GM19239 (cell line): ENCODE data around the gene LILRA5.
"Not testable (repeated sequence)": the region's sequence is repeated elsewhere in the genome, so short reads cannot be mapped to it uniquely, and the experiment has no call there.

ENCODE experiments used
- DNase-seq: peaks from one replicate; pipeline ENCODE4 v3.0.0; 2011; ENCODE audit warnings: low spot score; ENCODE audit not compliant: insufficient read length
- FAIRE-seq: peaks from 2 replicates; lab custom pipeline; 2011; peaks lifted over from hg19 to GRCh38; lab: Jason Lieb, UNC

Gene LILRA5

DNA sequence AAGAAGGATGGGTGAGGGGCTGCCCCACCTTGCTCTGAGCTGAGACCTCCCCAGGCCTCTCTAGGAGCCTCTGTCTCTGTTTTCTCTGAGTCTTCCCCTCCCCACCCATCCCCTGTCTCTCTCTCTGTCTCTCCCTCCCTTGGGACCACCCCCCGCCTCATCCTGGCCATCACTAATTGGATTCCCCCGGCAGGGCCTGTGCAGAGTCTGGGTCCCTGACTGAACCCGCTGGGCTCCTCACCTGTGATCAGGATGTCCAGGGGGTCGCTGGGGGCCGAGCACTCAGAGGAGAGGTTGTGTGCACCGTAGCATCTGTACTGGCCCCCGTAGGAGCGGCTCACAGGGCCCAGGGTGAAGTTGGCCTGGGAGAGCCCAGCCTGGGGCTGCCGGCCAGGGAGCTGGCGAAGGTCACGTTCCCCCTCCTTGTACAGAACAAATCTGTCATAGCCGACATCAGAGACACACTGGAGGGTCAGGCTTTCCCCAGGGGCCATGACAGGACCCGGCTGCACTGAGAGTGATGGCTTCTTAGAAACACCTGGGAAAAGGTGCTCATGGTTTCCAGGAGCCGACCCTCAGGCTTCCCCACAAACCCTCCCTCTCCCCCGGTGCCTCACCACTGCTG lies 34.3 kb downstream of the LILRA5 start:
- DNase-seq, FAIRE-seq: not testable (repeated sequence)

DNA sequence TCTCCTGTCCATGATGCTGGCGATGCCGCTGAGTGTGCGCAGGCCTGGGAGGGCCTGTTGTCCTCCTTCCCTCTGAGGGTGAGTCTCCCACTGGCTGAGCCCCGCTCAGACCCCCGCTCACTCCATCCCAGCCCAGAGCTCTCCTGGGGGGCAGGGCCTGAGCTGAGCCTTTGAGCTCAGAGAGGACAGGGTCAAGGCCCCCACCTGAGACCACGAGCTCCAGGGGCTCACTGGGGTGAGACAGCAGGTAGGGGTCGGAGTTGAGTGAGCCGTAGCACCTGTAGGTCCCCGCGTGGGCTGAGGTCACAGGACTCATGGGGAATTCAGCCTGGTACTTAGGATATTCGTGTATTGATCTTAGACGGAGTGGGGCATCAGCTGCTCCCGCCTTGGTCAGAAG lies 34.9 kb downstream of the LILRA5 start:
- not testable (repeated sequence) for DNase-seq, FAIRE-seq

DNA sequence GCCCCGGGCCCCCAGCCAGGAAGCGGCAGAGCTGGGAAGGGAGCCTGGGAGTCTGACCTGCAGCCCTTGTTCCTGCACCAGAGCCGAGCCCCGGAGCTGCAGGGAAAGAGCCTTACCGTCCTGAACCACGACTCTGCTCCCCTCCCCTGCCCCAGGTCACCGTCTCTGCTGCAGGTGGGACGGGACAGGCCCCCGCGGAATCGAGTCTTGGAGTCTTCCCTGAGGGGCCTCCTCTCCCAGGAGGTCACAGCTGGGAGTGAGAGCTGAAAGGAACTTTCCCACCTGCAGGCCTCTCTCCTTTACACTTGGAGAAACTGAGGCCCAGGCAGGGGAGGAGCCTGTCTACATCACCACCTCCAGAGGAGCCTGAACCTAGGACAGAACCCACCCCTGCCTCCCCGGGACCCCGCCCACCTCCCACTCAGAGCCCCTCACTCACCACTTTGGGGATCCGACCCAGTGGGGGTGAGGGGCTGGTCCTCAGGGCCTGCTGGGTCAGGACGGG lies 35.8 kb downstream of the LILRA5 start:
- FAIRE-seq, DNase-seq: not testable (repeated sequence)

DNA sequence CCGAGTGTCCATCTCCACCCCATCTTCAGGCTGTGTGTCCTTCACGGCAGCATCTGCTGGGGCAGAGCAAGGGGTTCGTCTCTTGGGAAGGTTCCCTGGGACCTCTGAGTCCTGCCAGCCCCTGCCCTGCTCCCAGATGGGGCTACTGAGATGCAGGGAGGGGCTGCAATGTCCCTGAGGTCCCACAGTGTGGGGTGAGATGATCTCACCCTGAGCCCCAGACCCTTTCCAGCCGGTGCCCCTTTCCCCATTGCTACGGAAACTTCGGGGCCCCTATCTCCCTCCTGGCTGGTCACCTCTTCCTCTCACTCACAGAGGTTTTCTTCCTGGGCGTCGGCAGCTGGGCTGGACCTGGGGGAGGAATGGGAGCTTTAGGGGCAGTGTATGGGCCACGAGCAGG lies 37.0 kb downstream of the LILRA5 start:
- DNase-seq (no peak), FAIRE-seq (no peak)

DNA sequence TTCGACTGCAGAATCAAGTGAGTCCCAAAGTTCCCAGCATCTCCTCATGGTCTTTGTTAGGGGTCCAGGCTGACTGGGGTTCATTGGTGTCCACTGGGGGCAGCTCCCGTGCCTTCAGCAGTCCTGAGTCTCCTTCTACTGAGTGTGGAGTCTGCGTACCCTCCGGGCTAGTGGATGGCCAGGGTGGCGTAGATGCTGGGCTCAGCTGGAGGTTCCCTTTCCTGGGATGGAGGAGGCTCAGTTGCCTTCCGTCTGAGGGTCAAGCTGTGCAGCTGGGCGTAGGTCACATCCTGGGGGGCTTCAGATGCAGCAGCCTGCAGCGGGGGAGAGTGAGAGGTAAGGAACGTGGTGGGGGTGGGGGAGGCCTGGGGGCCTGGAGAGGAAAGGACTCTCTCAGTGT lies 38.5 kb downstream of the LILRA5 start:
- not testable (repeated sequence) for FAIRE-seq, DNase-seq

DNA sequence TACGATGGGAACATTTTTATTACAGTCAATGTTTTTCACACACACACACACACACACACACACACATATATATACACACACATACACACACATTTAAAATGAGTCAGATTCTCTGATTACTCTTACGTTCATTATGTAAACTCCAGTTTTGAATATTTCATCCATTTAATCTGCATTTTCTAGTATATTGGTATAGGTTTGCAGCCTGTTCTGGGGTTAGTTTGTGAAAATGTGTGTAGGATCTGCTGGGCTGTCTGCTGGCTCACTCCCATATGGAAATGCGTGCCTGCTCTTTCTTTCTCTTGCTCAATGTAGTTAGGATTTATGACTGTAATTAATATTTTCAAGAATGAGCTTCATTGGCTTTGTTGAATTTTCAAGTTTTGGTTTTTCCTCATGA lies 39.1 kb downstream of the LILRA5 start:
- FAIRE-seq (no peak), DNase-seq (no peak)

DNA sequence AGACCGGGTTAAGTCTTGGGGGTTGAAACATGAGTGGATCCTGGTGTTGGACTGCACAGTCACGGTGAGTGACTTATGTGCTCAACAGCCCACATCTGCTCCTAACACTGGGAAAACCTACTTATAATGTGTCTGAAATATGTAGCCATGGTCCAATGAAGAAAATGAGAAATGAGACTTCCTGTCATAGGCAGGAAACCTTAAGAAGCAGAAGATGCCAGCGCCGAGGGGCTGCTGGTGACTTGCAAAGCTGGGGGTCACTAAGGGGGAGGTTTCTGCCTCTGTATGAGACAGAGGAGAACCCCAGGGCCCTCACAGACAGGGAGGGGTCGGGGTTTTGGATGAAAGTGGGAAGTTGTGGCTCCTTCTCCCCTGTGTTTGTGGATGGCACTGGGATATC lies 40.8 kb downstream of the LILRA5 start:
- not testable (repeated sequence) for DNase-seq, FAIRE-seq

DNA sequence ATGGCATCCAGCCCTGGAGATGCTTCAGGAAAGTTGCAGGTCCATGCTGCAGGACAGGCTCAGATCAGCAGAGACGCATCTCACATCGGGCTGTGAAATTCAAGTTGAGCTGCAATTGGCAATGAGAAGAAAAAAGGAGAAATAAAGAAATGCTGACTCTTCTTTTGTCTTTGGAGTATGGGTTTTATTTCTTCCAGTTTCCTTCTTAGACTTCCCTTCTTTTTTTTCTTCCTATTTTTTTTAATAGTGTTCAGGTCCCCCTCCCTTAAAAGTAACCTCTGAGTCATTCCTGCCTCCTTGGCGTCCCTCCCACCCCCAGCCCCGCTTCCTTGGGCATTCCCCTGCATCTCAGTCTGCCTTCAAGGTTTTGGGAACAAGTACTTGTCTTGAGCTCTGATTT lies 41.4 kb downstream of the LILRA5 start:
- DNase-seq, FAIRE-seq: not testable (repeated sequence)

DNA sequence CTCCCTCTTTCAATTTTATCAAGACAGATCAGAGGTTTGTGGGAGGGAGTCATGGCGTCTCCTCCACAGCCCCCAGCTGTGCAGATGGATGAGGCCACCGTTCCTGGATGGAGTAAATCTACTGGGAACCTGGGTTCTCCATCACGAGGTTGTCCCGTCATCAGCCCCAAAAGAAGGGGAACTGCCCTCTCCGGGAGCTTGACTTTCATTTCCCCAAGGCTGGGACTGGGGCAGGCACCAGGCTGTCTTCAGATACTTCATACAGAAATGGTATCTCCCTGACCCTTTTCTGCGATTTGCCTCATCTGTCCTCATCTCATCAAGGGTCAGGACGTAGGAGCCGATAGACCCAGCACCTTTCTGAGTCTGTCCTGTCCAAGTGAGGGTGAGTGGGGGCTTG lies 41.9 kb downstream of the LILRA5 start:
- DNase-seq (no peak), FAIRE-seq (no peak)

DNA sequence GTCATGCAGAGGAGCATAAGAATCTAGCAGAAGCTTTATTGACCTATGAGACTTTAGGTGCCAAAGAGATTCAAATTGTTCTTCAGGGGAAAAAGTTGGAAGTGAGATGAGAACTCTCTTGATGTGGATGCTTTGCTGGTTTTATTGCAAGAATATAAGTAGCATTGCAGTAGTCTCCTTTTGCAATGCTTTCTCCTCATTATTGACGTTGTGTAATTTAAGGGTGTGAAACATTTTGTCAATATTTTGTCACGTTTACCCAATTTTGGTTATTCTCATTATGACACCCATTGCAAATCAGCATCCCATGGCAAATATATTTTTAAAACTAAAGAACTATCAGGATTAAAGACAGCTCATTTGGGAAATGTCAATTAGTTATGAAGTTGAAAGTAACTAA lies 44.0 kb downstream of the LILRA5 start:
- no peak for DNase-seq
- FAIRE-seq: no peak

DNA sequence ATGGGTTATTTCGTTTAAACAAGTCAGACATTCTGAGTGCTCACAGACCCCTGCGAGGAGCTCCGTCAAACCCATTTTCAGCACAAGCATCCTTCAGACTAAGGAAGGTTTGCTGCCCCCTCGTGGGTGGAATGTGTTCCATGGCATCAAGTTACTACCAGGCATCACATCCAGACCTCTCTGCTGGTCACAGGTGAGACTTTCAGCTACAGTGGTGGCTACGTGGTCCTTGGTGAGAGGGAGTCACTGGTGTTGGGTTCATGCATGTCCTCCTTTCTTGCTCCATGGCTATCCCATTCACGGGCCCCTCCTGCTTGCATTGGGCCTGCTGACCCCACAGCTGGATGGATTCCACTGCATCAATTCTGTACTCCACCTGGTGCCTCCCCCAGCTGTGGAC lies 46.8 kb downstream of the LILRA5 start:
- FAIRE-seq (peak; percentile 89), DNase-seq (peak; percentile 36)

DNA sequence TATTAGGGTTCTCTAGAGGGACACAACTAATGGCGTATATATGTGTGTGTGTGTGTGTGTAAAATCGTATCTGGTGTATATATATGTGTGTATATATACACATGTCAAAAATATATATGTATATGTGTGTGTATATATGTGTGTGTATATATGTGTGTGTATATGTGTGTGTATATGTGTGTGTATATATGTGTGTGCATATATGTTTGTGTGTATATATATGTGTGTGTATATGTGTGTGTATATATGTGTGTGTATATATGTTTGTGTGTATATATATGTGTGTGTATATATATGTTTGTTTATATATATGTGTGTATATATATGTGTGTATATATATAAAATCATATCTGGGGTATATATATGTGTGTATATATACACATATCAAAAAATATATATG lies 50.5 kb downstream of the LILRA5 start:
- DNase-seq (no peak), FAIRE-seq (no peak)

DNA sequence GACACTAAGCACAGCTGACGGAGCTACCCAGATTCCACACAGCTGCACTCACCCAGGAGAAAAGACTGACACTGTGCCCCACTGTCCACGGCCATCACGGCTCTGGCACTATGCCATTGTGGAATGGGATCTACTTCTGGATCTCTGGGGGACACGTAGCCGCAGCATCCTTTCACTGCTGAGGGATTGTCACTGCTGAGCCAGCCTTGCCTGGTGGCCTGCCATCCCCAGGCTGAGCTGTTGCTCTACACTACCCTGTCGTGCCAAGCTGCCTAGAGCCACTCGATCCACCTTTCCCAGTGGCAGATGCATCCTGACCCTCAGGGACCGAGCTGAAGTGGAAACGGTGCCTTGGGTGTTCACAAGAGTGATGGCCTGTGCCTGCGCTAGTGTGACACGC lies 50.9 kb downstream of the LILRA5 start:
- FAIRE-seq (no peak), DNase-seq (no peak)

DNA sequence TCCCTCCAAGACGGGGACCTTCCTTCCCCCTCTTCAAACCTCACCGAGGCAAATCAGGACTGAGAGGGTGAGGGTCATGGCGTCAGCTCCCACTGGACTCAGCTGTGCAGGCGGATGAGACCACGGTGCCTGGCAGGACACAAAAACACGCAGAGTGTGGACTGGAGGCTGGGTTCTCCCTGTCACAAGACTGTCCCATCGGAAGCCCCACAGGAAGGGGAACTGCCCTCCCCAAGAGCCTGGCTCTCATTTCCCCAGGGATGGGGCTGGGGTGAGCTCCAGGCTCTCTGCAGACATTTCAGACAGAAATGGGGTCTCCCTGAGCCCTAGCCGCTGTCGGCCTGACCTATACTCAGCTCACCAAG lies 55.9 kb downstream of the LILRA5 start, which contains the start of gene LILRB5:
Gene LILRB5 (minus strand): TSS at position 158 of the 365 bp plus-strand sequence. CDS start 80 bp downstream, at position 78.
- FAIRE-seq (no peak), DNase-seq (no peak)
